K562 (cell line): ENCODE results near the gene SLAMF8. TPM values are rescaled to one million over a fixed set of nuclear protein-coding genes. Genes with fewer than 3 reads are reported as not detected.

Source experiments
- ATF7 ChIP-seq: fragments of 450-650 bp; IDR thresholded peaks from 2 replicates; pipeline ENCODE4 v1.7.1; 2014; ENCODE audit warnings: mild to moderate bottlenecking, moderate library complexity
- CSDE1 ChIP-seq, 2 experiments: fragments of 450-650 bp; IDR thresholded peaks; 2 replicates each; pipeline ENCODE4 v1.6.1; 2016; ENCODE audit warnings: mild to moderate bottlenecking in 1 of 2
- ELF4 ChIP-seq: fragments of 450-650 bp; formaldehyde crosslinking; IDR thresholded peaks from 2 replicates; pipeline ENCODE4 v1.4.0; 2022; ENCODE audit warnings: missing genetic modification characterization
- EP300 ChIP-seq: IDR thresholded peaks from 2 replicates; pipeline ENCODE4 v1.6.1; 2012; ENCODE audit warnings: low read length, improper control_type of control experiment
- EZH2 ChIP-seq: IDR thresholded peaks from 2 replicates; pipeline ENCODE4 v1.6.1; 2012; ENCODE audit warnings: low read depth, mild to moderate bottlenecking, inconsistent platforms, low read length, borderline replicate concordance
- FIP1L1 ChIP-seq: fragments of 200-400 bp; formaldehyde crosslinking; IDR thresholded peaks from 2 replicates; pipeline ENCODE4 v1.6.1; 2018; ENCODE audit warnings: mild to moderate bottlenecking, low read depth, low read length; ENCODE audit not compliant: poor library complexity, severe bottlenecking
- HNRNPLL ChIP-seq: fragments of 200-400 bp; formaldehyde crosslinking; IDR thresholded peaks from 2 replicates; pipeline ENCODE4 v1.6.1; 2017; ENCODE audit warnings: low read length, low read depth, mild to moderate bottlenecking; ENCODE audit not compliant: poor library complexity, severe bottlenecking
- JUN ChIP-seq, 2 experiments: sonication (generic) in 1 of 2; formaldehyde crosslinking in 1 of 2; IDR thresholded peaks; 2 replicates each; pipeline versions ENCODE4 v1.6.1 to v1.8.0; 2012 to 2022; ENCODE audit warnings: borderline replicate concordance in 2 of 2, mild to moderate bottlenecking in 2 of 2, improper control_type of control experiment in 1 of 2, low read depth in 1 of 2, low read length in 1 of 2, missing genetic modification reagents in 1 of 2
- JUNB ChIP-seq: fragments of 450-650 bp; formaldehyde crosslinking; conservative IDR thresholded peaks from 2 replicates; pipeline ENCODE4 v1.4.0; 2020; ENCODE audit warnings: mild to moderate bottlenecking
- KDM4B ChIP-seq, 2 experiments: fragments of 450-650 bp in 1 of 2; sonication (generic) in 1 of 2; IDR thresholded peaks; 2 replicates each; pipeline ENCODE4 v1.6.1; 2016 to 2017; ENCODE audit warnings: borderline replicate concordance in 2 of 2, antibody characterized with exemption in 1 of 2, low read depth in 1 of 2, mild to moderate bottlenecking in 1 of 2
- KLF1 ChIP-seq: fragments of 450-650 bp; IDR thresholded peaks from 2 replicates; pipeline ENCODE4 v1.6.1; 2016; ENCODE audit warnings: missing genetic modification characterization, missing compliant biosample characterization
- MCM2 ChIP-seq: fragments of 450-650 bp; IDR thresholded peaks from 2 replicates; pipeline ENCODE4 v1.6.1; 2017; ENCODE audit warnings: low read depth, mild to moderate bottlenecking
- NFXL1 ChIP-seq: fragments of 450-650 bp; formaldehyde crosslinking; IDR thresholded peaks from 2 replicates; pipeline ENCODE4 v1.4.0; 2021; ENCODE audit warnings: mild to moderate bottlenecking
- SP2 ChIP-seq: IDR thresholded peaks from 2 replicates; pipeline ENCODE4 v1.6.1; 2011; ENCODE audit warnings: mild to moderate bottlenecking, low read depth, low read length, moderate library complexity; ENCODE audit not compliant: poor library complexity, severe bottlenecking; ENCODE audit errors: extremely low read depth
- ZNF146 ChIP-seq: IDR thresholded peaks from one replicate; pipeline ENCODE4 v1.6.1; 2018; ENCODE audit warnings: missing compliant biosample characterization; ENCODE audit not compliant: unreplicated experiment
- ZNF263 ChIP-seq: sonication (generic); formaldehyde crosslinking; IDR thresholded peaks from 2 replicates; pipeline ENCODE4 v1.8.0; 2022; ENCODE audit warnings: mild to moderate bottlenecking, missing genetic modification reagents, borderline replicate concordance
- ZNF778 ChIP-seq: fragments of 450-650 bp; formaldehyde crosslinking; IDR thresholded peaks from 2 replicates; pipeline ENCODE4 v1.4.0; 2020; ENCODE audit warnings: mild to moderate bottlenecking, moderate library complexity
- ZNF830 ChIP-seq: fragments of 250-450 bp; sonication (Bioruptor Pico); IDR thresholded peaks from 2 replicates; pipeline ENCODE4 v1.5.0; 2021; ENCODE audit warnings: mild to moderate bottlenecking
- polyA plus RNA-seq, 8 experiments: library from polyadenylated mRNA; depleted of rRNA in 4 of 8; stranded (reverse) in 5 of 8; unstranded in 3 of 8; fragments of >200 nt; fragmentation: Nextera tagmentation in 2 of 8; fragmentation: Illumina TruSeq in 1 of 8; extraction: Ambion mirVana in 2 of 8; extraction: Trizol in 1 of 8; gene quantifications; 2 replicates each; pipeline versions ENCODE4 v1.2.1 to v1.2.3, GENCODE V29; 2011 to 2014; ENCODE audit warnings: inconsistent platforms in 1 of 8, missing spikeins in 1 of 8
- total RNA-seq, 7 experiments: library from RNA; depleted of rRNA in 6 of 7; stranded (reverse); fragments of >200 nt in 6 of 7; fragmentation: Illumina TruSeq in 2 of 7; extraction: Trizol in 2 of 7; gene quantifications; 2 replicates each; pipeline versions ENCODE4 v1.2.1 to v1.2.3, GENCODE V29; 2011 to 2021; ENCODE audit warnings: low replicate concordance in 1 of 7
- TF ChIP-seq, protein P1 (sequence below): fragments of 150-350 bp; IDR thresholded peaks from 2 replicates; pipeline ENCODE4 v1.6.1; 2014; ENCODE audit warnings: low read depth, mild to moderate bottlenecking, low read length, borderline replicate concordance
- TF ChIP-seq, protein P2 (sequence below): IDR thresholded peaks from 2 replicates; pipeline ENCODE4 v1.6.1; 2016; ENCODE audit warnings: missing genetic modification characterization, missing compliant biosample characterization
- TF ChIP-seq, protein P3 (sequence below): fragments of 250-450 bp; sonication (Bioruptor Pico); IDR thresholded peaks from 2 replicates; pipeline ENCODE4 v1.8.0; 2022; ENCODE audit warnings: inconsistent platforms, mild to moderate bottlenecking, moderate library complexity, borderline replicate concordance

SLAMF8 gene
- total and polyA plus RNA-seq, 9 of the 15 experiments (the other 6 are each of a cell fraction or from before 2014, with no cell fraction given): not detected

DNA sequence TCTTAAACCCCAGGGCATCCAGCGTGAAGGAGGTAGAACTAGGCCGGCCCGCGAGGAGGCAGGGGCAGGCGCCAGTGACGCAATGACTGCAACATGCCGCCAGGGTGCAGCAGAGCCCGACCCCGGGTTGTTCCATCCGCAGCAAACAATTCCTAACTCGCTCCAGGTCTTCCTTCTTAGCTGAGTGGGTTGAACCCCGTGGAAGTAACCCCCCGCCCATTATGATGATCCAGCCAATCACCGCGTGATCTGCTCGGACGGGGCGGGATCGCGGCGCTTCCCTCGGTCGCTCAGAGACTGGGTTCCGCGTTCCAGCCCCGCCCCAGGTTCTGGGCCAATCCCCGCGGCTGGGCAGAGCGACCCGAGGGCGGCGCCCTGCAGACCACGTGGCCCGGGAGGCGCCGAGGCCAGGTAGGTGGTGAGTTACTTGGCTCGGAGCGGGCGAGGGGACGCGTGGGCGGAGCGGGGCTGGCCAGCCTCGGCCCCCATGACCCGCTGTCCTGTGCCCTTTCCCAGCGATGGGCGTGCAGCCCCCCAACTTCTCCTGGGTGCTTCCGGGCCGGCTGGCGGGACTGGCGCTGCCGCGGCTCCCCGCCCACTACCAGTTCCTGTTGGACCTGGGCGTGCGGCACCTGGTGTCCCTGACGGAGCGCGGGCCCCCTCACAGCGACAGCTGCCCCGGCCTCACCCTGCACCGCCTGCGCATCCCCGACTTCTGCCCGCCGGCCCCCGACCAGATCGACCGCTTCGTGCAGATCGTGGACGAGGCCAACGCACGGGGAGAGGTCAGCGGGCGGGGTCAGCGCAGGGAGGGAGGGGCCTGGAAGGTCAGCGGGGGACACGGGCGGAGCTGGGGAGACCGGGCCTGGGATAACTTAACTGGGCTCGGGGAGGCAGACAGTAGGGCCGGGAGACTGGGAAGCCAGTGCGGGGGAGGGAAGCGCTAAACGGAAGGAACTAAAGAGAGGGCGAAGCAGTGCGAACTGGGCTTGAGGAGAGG, 45.8 kb upstream of the SLAMF8 start, which contains the start of gene DUSP23 (continued):
- TF ChIP-seq KLF1 (tag) (peak; percentile 76), EZH2 (no peak), ATF7 (peak; percentile 86), ZNF263 (CRISPR knock-in tag) (peak; percentile 55), MCM2 (no peak), EP300 (no peak), SP2 (no peak), ELF4 (CRISPR knock-in tag) (no peak), CSDE1 (IDR thresholded peaks at IDR 0.05) (no peak), JUNB (CRISPR knock-in tag) (0 out of 2 replicates have a peak, but pooled peaks have one; percentile 4), ZNF778 (CRISPR knock-in tag) (no peak), ZNF830 (no peak), HNRNPLL (no peak), FIP1L1 (no peak), JUN (IDR thresholded peaks at IDR 0.05; ENCODE audit: borderline replicate concordance, low read depth, low read length) (peak; percentile 69; the same call in 1 of the 2 replicates), JUN (CRISPR knock-in tag; IDR thresholded peaks at IDR 0.05; ENCODE audit: borderline replicate concordance) (no peak), NFXL1 (CRISPR knock-in tag) (no peak), KDM4B (IDR thresholded peaks at IDR 0.05; ENCODE audit: borderline replicate concordance in 2 of 2, low read depth in 1 of 2) (peak in 1 of 2 experiments; percentile 15; a peak in 1 of 4 replicates), ZNF146 (no peak)
- TF ChIP-seq, protein P1, sequence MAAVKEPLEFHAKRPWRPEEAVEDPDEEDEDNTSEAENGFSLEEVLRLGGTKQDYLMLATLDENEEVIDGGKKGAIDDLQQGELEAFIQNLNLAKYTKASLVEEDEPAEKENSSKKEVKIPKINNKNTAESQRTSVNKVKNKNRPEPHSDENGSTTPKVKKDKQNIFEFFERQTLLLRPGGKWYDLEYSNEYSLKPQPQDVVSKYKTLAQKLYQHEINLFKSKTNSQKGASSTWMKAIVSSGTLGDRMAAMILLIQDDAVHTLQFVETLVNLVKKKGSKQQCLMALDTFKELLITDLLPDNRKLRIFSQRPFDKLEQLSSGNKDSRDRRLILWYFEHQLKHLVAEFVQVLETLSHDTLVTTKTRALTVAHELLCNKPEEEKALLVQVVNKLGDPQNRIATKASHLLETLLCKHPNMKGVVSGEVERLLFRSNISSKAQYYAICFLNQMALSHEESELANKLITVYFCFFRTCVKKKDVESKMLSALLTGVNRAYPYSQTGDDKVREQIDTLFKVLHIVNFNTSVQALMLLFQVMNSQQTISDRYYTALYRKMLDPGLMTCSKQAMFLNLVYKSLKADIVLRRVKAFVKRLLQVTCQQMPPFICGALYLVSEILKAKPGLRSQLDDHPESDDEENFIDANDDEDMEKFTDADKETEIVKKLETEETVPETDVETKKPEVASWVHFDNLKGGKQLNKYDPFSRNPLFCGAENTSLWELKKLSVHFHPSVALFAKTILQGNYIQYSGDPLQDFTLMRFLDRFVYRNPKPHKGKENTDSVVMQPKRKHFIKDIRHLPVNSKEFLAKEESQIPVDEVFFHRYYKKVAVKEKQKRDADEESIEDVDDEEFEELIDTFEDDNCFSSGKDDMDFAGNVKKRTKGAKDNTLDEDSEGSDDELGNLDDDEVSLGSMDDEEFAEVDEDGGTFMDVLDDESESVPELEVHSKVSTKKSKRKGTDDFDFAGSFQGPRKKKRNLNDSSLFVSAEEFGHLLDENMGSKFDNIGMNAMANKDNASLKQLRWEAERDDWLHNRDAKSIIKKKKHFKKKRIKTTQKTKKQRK: no peak
- TF ChIP-seq, protein P2, sequence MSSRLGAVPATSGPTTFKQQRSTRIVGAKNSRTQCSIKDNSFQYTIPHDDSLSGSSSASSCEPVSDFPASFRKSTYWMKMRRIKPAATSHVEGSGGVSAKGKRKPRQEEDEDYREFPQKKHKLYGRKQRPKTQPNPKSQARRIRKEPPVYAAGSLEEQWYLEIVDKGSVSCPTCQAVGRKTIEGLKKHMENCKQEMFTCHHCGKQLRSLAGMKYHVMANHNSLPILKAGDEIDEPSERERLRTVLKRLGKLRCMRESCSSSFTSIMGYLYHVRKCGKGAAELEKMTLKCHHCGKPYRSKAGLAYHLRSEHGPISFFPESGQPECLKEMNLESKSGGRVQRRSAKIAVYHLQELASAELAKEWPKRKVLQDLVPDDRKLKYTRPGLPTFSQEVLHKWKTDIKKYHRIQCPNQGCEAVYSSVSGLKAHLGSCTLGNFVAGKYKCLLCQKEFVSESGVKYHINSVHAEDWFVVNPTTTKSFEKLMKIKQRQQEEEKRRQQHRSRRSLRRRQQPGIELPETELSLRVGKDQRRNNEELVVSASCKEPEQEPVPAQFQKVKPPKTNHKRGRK (tag): no peak
- TF ChIP-seq, protein P3, sequence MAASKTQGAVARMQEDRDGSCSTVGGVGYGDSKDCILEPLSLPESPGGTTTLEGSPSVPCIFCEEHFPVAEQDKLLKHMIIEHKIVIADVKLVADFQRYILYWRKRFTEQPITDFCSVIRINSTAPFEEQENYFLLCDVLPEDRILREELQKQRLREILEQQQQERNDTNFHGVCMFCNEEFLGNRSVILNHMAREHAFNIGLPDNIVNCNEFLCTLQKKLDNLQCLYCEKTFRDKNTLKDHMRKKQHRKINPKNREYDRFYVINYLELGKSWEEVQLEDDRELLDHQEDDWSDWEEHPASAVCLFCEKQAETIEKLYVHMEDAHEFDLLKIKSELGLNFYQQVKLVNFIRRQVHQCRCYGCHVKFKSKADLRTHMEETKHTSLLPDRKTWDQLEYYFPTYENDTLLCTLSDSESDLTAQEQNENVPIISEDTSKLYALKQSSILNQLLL (CRISPR knock-in tag): no peak
